SH-SY5Y (cell line): ENCODE data around the gene TMEM63C.

ENCODE experiments used
- GATA2 ChIP-seq: IDR thresholded peaks from 2 replicates; pipeline ENCODE4 v1.6.1; 2011; ENCODE audit warnings: mild to moderate bottlenecking, low read depth, low read length
- GATA3 ChIP-seq: IDR thresholded peaks from 2 replicates; pipeline ENCODE4 v1.6.1; 2011; ENCODE audit warnings: low read depth, mild to moderate bottlenecking, low read length, moderate library complexity

GRCh38 chr14:77241955-77242354 is 60.4 kb downstream of the TMEM63C start:
- TF ChIP-seq GATA2 (no peak), GATA3 (no peak)
